ENCODE results near the gene REC8.

REC8 gene

DNA sequence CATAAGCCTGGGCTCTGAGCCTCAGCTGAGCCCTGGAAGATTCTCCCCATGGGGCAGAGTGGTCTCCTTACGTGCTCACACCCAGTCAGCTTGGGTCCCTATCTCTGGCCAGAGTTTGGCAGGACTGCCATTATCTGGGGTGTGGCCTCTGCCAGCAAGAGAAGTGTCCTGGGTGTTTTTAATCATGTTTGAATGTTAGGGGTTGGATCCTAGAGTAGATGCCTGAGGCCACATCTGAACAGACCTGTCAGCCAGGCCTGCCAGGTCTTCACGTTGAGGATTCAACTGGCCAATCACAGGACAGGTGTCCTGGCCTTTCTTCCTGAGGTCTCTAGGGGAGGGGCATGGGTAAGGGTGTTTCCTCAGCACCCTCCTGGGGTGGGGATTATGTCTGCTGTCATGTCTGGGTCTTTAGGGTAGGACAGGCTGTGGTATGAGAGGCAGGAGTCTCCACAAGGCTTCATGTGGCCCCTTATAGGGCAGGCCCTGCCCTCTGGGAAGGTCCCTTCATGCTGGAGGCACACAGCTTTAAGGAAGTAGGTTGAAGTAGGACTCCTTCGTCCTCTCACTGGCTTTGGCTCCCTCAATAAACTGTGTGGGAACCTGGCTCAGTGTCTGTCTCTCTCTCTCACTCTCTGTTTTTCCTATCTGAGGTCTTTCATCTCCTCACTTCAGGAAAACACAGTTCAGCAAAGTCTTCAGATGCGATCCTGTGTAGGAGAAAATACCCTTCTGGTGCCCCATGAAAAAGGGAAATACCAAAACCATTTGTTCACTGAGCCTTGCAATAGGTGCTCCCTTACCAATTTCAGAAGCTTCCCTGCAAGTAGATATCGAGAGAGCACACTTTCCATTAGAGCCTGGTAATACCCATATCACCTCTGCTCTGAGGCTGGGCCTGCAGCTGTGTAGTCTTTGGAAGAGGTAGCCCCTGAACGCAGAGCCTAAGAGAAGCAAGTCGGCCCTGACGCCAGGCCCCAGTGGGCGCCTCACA is 48.2 kb upstream of the REC8 start:
- no peaks in the 10 kb centered on the region for H3K9me2 ChIP-seq (replicated peaks; ENCODE audit: insufficient read depth, low read length)
- H3K79me2 ChIP-seq (ENCODE audit: insufficient read depth, low read length), result no peaks in the 10 kb centered on the region
- no peaks in the 10 kb centered on the region for H3K36me3 ChIP-seq (ENCODE audit: low read length)
- H3F3A ChIP-seq (ENCODE audit: insufficient read depth), result no peaks in the 10 kb centered on the region; the same call in 1 of the 2 replicates
- H3K27me3 ChIP-seq (ENCODE audit: low read length), result no peaks in the 10 kb centered on the region
- no peaks in the 10 kb centered on the region for H3K9me3 ChIP-seq (ENCODE audit: insufficient read depth, low read length)
- TF ChIP-seq, protein P1, sequence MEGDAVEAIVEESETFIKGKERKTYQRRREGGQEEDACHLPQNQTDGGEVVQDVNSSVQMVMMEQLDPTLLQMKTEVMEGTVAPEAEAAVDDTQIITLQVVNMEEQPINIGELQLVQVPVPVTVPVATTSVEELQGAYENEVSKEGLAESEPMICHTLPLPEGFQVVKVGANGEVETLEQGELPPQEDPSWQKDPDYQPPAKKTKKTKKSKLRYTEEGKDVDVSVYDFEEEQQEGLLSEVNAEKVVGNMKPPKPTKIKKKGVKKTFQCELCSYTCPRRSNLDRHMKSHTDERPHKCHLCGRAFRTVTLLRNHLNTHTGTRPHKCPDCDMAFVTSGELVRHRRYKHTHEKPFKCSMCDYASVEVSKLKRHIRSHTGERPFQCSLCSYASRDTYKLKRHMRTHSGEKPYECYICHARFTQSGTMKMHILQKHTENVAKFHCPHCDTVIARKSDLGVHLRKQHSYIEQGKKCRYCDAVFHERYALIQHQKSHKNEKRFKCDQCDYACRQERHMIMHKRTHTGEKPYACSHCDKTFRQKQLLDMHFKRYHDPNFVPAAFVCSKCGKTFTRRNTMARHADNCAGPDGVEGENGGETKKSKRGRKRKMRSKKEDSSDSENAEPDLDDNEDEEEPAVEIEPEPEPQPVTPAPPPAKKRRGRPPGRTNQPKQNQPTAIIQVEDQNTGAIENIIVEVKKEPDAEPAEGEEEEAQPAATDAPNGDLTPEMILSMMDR (IDR thresholded peaks at IDR 0.05; ENCODE audit: insufficient read depth, low read length, poor library complexity, severe bottlenecking), result no peak
- TF ChIP-seq EZH2phosphoT487 (conservative IDR thresholded peaks at IDR 0.05; ENCODE audit: low read length), result no peak
- no peak overlapping the region for H3K9ac ChIP-seq (ENCODE audit: low read length)
- no peak overlapping the region for H3K4me3 ChIP-seq (ENCODE audit: insufficient read depth, low read length, poor library complexity, severe bottlenecking)
- no peak overlapping the region for H3K4me2 ChIP-seq (ENCODE audit: low read depth, low read length, poor library complexity, severe bottlenecking)
- no peak overlapping the region for H3K27ac ChIP-seq (ENCODE audit: low read depth, low read length)
- no peak overlapping the region for H2AFZ ChIP-seq (ENCODE audit: low read depth, low read length, severe bottlenecking)
- H4K20me1 ChIP-seq (ENCODE audit: low read depth, low read length), result no peaks in the 10 kb centered on the region

DNA sequence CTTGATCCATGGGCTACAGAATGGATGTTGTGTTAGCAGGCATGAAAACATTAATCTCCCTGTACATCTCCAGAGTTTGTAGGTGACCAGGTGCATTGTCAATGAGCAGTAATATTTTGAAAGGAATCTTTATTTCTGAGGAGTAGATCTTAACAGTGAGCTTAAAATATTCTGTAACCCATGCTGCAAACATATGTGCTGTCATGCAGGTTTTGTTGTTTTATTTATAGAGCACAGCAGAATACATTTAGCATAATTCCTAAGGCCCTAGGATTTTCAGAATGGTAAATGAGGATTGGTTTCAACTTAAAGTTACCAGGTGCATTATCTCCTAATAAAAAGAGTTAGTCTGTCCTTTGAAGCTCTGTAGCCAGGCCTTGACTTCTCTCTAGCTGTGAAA is 44.9 kb upstream of the REC8 start:
- H3K27me3 ChIP-seq (ENCODE audit: low read length), result no peaks in the 10 kb centered on the region
- H3K79me2 ChIP-seq (ENCODE audit: insufficient read depth, low read length), result no peaks in the 10 kb centered on the region
- no peaks in the 10 kb centered on the region for H3K9me3 ChIP-seq (ENCODE audit: insufficient read depth, low read length)
- no peak overlapping the region for H3K4me3 ChIP-seq (ENCODE audit: insufficient read depth, low read length, poor library complexity, severe bottlenecking)
- H3F3A ChIP-seq (ENCODE audit: insufficient read depth), result no peaks in the 10 kb centered on the region; the same call in 1 of the 2 replicates
- H3K9ac ChIP-seq (ENCODE audit: low read length), result no peak overlapping the region
- H3K4me2 ChIP-seq (ENCODE audit: low read depth, low read length, poor library complexity, severe bottlenecking), result no peak overlapping the region
- no peaks in the 10 kb centered on the region for H3K36me3 ChIP-seq (ENCODE audit: low read length)
- H3K27ac ChIP-seq (ENCODE audit: low read depth, low read length), result no peak overlapping the region
- no peaks in the 10 kb centered on the region for H4K20me1 ChIP-seq (ENCODE audit: low read depth, low read length)
- no peak for TF ChIP-seq EZH2phosphoT487 (conservative IDR thresholded peaks at IDR 0.05; ENCODE audit: low read length)
- TF ChIP-seq, protein P1 (IDR thresholded peaks at IDR 0.05; ENCODE audit: insufficient read depth, low read length, poor library complexity, severe bottlenecking), result no peak
- H2AFZ ChIP-seq (ENCODE audit: low read depth, low read length, severe bottlenecking), result no peak overlapping the region
- no peaks in the 10 kb centered on the region for H3K9me2 ChIP-seq (replicated peaks; ENCODE audit: insufficient read depth, low read length)

- TF ChIP-seq EZH2phosphoT487 (conservative IDR thresholded peaks at IDR 0.05; ENCODE audit: low read length), result no peak
- TF ChIP-seq, protein P1 (IDR thresholded peaks at IDR 0.05; ENCODE audit: insufficient read depth, low read length, poor library complexity, severe bottlenecking), result no peak
- H3K4me3 ChIP-seq (ENCODE audit: insufficient read depth, low read length, poor library complexity, severe bottlenecking), result no peak overlapping the region
These were observed 44.2 kb upstream of the REC8 start for GRCh38 chr14:24127673-24128072.

More at GRCh38 chr14:24127673-24128072, 44.2 kb upstream of the REC8 start:
- Histone ChIP-seq H3K9me3 (ENCODE audit: insufficient read depth, low read length) (no peaks in the 10 kb centered on the region), H3K27ac (ENCODE audit: low read depth, low read length) (no peak overlapping the region), H3K4me2 (ENCODE audit: low read depth, low read length, poor library complexity, severe bottlenecking) (no peak overlapping the region), H3K9me2 (replicated peaks; ENCODE audit: insufficient read depth, low read length) (no peaks in the 10 kb centered on the region), H3K9ac (ENCODE audit: low read length) (no peak overlapping the region), H3K79me2 (ENCODE audit: insufficient read depth, low read length) (no peaks in the 10 kb centered on the region), H3K36me3 (ENCODE audit: low read length) (no peaks in the 10 kb centered on the region), H3K27me3 (ENCODE audit: low read length) (no peaks in the 10 kb centered on the region), H3F3A (ENCODE audit: insufficient read depth) (no peaks in the 10 kb centered on the region; the same call in 1 of the 2 replicates), H4K20me1 (ENCODE audit: low read depth, low read length) (no peaks in the 10 kb centered on the region), H2AFZ (ENCODE audit: low read depth, low read length, severe bottlenecking) (no peak overlapping the region)
